Liver (tissue), 9 donors: ENCODE results near the gene PEMT. TPM values are rescaled to one million over a fixed set of nuclear protein-coding genes. Genes with fewer than 3 reads are reported as not detected.

ENCODE experiments used
- DNase-seq: peaks from one replicate; pipeline ENCODE4 v3.0.0-alpha.2; 2017; ENCODE audit warnings: low spot score
- H3K27ac ChIP-seq, 2 donors: one replicate each; pipeline ENCODE4 v1.7.0; 2013; ENCODE audit warnings: inconsistent platforms in 2 of 2, low read length in 2 of 2, control low read depth in 1 of 2, low read depth in 1 of 2, mild to moderate bottlenecking in 1 of 2
- H3K27me3 ChIP-seq, 4 donors: one replicate each; pipeline versions ENCODE4 v1.6.1 to v1.7.0; 2013; ENCODE audit warnings: low read length in 3 of 4, inconsistent platforms in 1 of 4, mild to moderate bottlenecking in 1 of 4, moderate library complexity in 1 of 4; ENCODE audit not compliant: control insufficient read depth in 4 of 4, insufficient read depth in 4 of 4
- H3K36me3 ChIP-seq, 4 donors: one replicate each; pipeline versions ENCODE4 v1.6.1 to v1.7.0; 2013; ENCODE audit warnings: low read length in 3 of 4, mild to moderate bottlenecking in 3 of 4, low read depth in 1 of 4, moderate library complexity in 1 of 4; ENCODE audit not compliant: control insufficient read depth in 4 of 4, insufficient read depth in 3 of 4
- H3K4me1 ChIP-seq, 4 donors: one replicate each; pipeline versions ENCODE4 v1.6.1 to v1.7.0; 2013; ENCODE audit warnings: low read length in 3 of 4, mild to moderate bottlenecking in 3 of 4, moderate library complexity in 1 of 4; ENCODE audit not compliant: control insufficient read depth in 4 of 4, insufficient read depth in 4 of 4
- H3K4me3 ChIP-seq, 3 donors: one replicate each; pipeline versions ENCODE4 v1.6.1 to v1.7.0; 2013; ENCODE audit warnings: low read length in 3 of 3, control low read depth in 1 of 3, low read depth in 1 of 3, mild to moderate bottlenecking in 1 of 3
- H3K9ac ChIP-seq, 2 donors: one replicate each; pipeline ENCODE4 v1.7.0; 2013; ENCODE audit warnings: low read length in 2 of 2, mild to moderate bottlenecking in 2 of 2, moderate library complexity in 2 of 2, control low read depth in 1 of 2, low read depth in 1 of 2
- H3K9me3 ChIP-seq, 4 donors: one replicate each; pipeline versions ENCODE4 v1.6.1 to v1.7.0; 2013; ENCODE audit warnings: low read length in 3 of 4; ENCODE audit not compliant: control insufficient read depth in 4 of 4
- EGR1 ChIP-seq, 2 donors: IDR thresholded peaks; 2 replicates each; pipeline ENCODE4 v1.6.1; 2016 to 2018; ENCODE audit warnings: antibody characterized with exemption in 2 of 2, low read depth in 2 of 2
- FOXA1 ChIP-seq: IDR thresholded peaks from 2 replicates; pipeline ENCODE4 v1.6.1; 2016; ENCODE audit warnings: antibody characterized with exemption
- FOXA2 ChIP-seq: IDR thresholded peaks from 2 replicates; pipeline ENCODE4 v1.6.1; 2016; ENCODE audit warnings: antibody characterized with exemption
- GABPA ChIP-seq, 2 donors: IDR thresholded peaks in 1 of 2; conservative IDR thresholded peaks in 1 of 2; 2 replicates each; pipeline ENCODE4 v1.6.1; 2016; ENCODE audit warnings: antibody characterized with exemption in 2 of 2, mild to moderate bottlenecking in 1 of 2, moderate library complexity in 1 of 2
- HNF4A ChIP-seq, 2 donors: conservative IDR thresholded peaks; 2 replicates each; pipeline ENCODE4 v1.6.1; 2016; ENCODE audit warnings: antibody characterized with exemption in 2 of 2, mild to moderate bottlenecking in 2 of 2
- HNF4G ChIP-seq: IDR thresholded peaks from 2 replicates; pipeline ENCODE4 v1.6.1; 2016; ENCODE audit warnings: antibody characterized with exemption
- JUND ChIP-seq, 2 donors: IDR thresholded peaks; 2 replicates each; pipeline ENCODE4 v1.6.1; 2016; ENCODE audit warnings: antibody characterized with exemption in 2 of 2
- NR2F2 ChIP-seq: IDR thresholded peaks from 2 replicates; pipeline ENCODE4 v1.6.1; 2016; ENCODE audit warnings: antibody characterized with exemption
- RAD21 ChIP-seq, 2 donors: IDR thresholded peaks; 2 replicates each; pipeline ENCODE4 v1.6.1; 2016; ENCODE audit warnings: antibody characterized with exemption in 2 of 2, mild to moderate bottlenecking in 2 of 2
- RXRA ChIP-seq, 2 donors: IDR thresholded peaks; 2 replicates each; pipeline ENCODE4 v1.6.1; 2017 to 2018; ENCODE audit warnings: antibody characterized with exemption in 2 of 2, mild to moderate bottlenecking in 1 of 2
- SP1 ChIP-seq: IDR thresholded peaks from 2 replicates; pipeline ENCODE4 v1.6.1; 2018; ENCODE audit warnings: antibody characterized with exemption, mild to moderate bottlenecking
- TAF1 ChIP-seq: conservative IDR thresholded peaks from 2 replicates; pipeline ENCODE4 v1.6.1; 2016; ENCODE audit warnings: antibody characterized with exemption, mild to moderate bottlenecking
- YY1 ChIP-seq: IDR thresholded peaks from 2 replicates; pipeline ENCODE4 v1.6.1; 2016; ENCODE audit warnings: antibody characterized with exemption, mild to moderate bottlenecking
- WGBS: extraction: QIAGEN DNeasy Blood & Tissue Kit; methylation state at CpG from one replicate; pipeline ENCODE4 v1.1.7; 2013; 5-methylcytosine and 5-hydroxymethylcytosine counted together
- polyA plus RNA-seq, 2 donors: library from polyadenylated mRNA; stranded (reverse) in 1 of 2; unstranded in 1 of 2; fragments of 200-250 nt in 1 of 2; fragments of >200 nt in 1 of 2; fragmentation: Nextera tagmentation in 1 of 2; extraction: Ambion mirVana in 1 of 2; gene quantifications; one replicate each; pipeline versions ENCODE4 v1.2.1 to v1.2.3, GENCODE V29; 2013 to 2015
- total RNA-seq, 2 donors: library from RNA; depleted of rRNA; stranded (reverse); fragments of >200 nt; gene quantifications; one replicate each; pipeline ENCODE4 v1.2.3, GENCODE V29; 2014
- TF ChIP-seq, protein P1 (sequence below): fragments of 150-350 bp; IDR thresholded peaks from 2 replicates; pipeline ENCODE4 v1.5.1; 2017; ENCODE audit warnings: improper control_type of control experiment, low read depth, low read length; ENCODE audit not compliant: missing input control
- TF ChIP-seq, protein P2 (sequence below): IDR thresholded peaks from 2 replicates; pipeline ENCODE4 v1.6.1; 2016; ENCODE audit warnings: antibody characterized with exemption
- TF ChIP-seq, protein P3 (sequence below): IDR thresholded peaks from 2 replicates; pipeline ENCODE4 v1.6.1; 2016; ENCODE audit warnings: antibody characterized with exemption
- TF ChIP-seq, protein P4 (sequence below): IDR thresholded peaks from 2 replicates; pipeline ENCODE4 v1.6.1; 2016; ENCODE audit warnings: antibody characterized with exemption
- TF ChIP-seq, protein P5 (sequence below): IDR thresholded peaks from 2 replicates; pipeline ENCODE4 v1.6.1; 2016; ENCODE audit warnings: antibody characterized with exemption, mild to moderate bottlenecking
- donor health status: healthy.
- donor health status: healthy.
- donor health status: healthy.
- donor health status: healthy.
- donor health status: healthy.

The PEMT gene
- total and polyA plus RNA-seq, 4 donors: 64.6 to 211 (median 184) TPM

DNA sequence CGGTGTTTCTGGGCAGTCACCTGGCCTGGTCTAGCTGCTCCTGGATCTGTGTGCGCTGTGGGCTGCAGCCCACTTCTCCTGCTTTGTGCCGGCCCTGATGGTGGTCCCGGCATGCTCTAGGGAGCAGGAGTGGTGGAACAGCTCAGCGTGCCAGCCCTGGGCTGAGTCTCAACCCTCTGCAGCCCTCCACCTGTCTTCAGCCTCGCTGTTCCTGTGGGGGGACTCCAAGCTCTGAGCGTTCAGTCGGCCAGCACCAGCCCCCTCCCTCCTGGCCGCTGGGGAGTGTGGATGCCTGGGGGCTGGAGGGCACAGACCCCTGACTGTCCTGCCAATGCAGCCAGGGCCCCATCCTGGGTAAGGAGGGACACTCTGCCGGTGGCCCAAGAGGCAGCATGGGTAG, 71.6 kb downstream of the PEMT start (continued):
- TF ChIP-seq, protein P1, sequence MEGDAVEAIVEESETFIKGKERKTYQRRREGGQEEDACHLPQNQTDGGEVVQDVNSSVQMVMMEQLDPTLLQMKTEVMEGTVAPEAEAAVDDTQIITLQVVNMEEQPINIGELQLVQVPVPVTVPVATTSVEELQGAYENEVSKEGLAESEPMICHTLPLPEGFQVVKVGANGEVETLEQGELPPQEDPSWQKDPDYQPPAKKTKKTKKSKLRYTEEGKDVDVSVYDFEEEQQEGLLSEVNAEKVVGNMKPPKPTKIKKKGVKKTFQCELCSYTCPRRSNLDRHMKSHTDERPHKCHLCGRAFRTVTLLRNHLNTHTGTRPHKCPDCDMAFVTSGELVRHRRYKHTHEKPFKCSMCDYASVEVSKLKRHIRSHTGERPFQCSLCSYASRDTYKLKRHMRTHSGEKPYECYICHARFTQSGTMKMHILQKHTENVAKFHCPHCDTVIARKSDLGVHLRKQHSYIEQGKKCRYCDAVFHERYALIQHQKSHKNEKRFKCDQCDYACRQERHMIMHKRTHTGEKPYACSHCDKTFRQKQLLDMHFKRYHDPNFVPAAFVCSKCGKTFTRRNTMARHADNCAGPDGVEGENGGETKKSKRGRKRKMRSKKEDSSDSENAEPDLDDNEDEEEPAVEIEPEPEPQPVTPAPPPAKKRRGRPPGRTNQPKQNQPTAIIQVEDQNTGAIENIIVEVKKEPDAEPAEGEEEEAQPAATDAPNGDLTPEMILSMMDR: no peak

DNA sequence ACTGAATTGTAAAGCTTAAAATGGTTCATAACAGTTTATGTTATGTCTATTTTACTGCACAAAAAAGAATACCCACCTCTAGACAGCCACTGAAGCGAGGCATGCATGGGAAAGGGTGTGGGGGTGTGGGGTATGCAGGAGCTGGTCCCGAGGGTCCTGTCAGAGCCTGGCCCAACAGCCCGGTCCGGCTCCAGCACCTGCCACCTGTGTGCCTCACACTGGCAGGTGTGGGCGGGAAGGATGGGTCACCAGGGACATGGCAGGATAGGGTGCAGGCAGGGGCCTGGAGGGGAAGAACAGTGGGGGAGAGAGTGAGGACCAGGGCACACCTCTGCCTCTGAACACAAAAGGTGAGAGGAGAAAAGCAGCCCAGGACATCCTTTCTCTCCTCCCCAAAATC, 72.6 kb downstream of the PEMT start:
- DNase-seq: no peak
- Histone ChIP-seq H3K27ac (no peak overlapping the region), H3K27me3 (no peaks in the 10 kb centered on the region), H3K36me3 (peaks cover 0 to 32% (median 8%) of the 10 kb centered on the region in 4 donors), H3K9me3 (no peaks in the 10 kb centered on the region), H3K9ac (no peak overlapping the region), H3K4me3 (no peak overlapping the region), H3K4me1 (peaks cover 3 to 12% (median 8%) of the 10 kb centered on the region in 4 donors)
- WGBS: 90% methylated on average over 5 of the region's 5 CpGs
- TF ChIP-seq FOXA1 (no peak), HNF4G (no peak), RXRA (IDR thresholded peaks at IDR 0.05) (no peak), TAF1 (no peak), EGR1 (IDR thresholded peaks at IDR 0.05; ENCODE audit: low read depth in 2 of 2) (no peak)

DNA sequence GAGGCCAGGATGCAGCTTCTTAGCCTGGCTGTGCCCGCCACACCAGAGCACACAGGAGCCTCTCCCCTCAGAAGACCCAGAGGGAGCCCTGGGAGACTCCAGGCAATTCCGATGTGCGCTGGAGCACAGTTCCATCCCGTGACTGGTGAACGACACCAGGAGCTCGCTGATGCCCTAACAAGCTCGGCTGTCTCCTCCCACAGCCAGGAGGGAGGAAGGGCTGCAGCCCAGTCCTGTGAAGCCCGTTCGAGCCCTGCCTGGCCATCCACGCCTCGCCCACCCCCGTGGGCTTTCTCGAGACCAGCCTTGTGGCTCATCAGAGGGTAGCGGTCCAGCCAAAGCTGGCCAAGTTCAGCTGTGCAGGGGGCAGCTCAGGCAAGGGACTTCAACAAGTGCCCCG, 73.5 kb downstream of the PEMT start:
- Histone ChIP-seq H3K27ac (no peak overlapping the region), H3K36me3 (peaks cover 0 to 32% (median 8%) of the 10 kb centered on the region in 4 donors), H3K4me1 (peaks cover 0 to 3% (median 1%) of the 10 kb centered on the region in 4 donors), H3K27me3 (no peaks in the 10 kb centered on the region), H3K4me3 (no peak overlapping the region), H3K9me3 (no peaks in the 10 kb centered on the region), H3K9ac (no peak overlapping the region)
- WGBS: 88% methylated on average over 15 of the region's 15 CpGs
- no peak for TF ChIP-seq JUND (IDR thresholded peaks at IDR 0.05)
- no peak for TF ChIP-seq NR2F2
- no peak for TF ChIP-seq FOXA2
- TF ChIP-seq FOXA1: no peak
- TF ChIP-seq, protein P1: no peak
- no peak for TF ChIP-seq HNF4A (conservative IDR thresholded peaks at IDR 0.05)
- no peak for TF ChIP-seq GABPA (IDR thresholded peaks at IDR 0.05 in 1 of 2, conservative IDR thresholded peaks at IDR 0.05 in 1 of 2)
- TF ChIP-seq YY1: no peak
- no peak for TF ChIP-seq RAD21 (IDR thresholded peaks at IDR 0.05)
- TF ChIP-seq, protein P2, sequence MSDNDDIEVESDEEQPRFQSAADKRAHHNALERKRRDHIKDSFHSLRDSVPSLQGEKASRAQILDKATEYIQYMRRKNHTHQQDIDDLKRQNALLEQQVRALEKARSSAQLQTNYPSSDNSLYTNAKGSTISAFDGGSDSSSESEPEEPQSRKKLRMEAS: no peak
- TF ChIP-seq SP1: no peak
- TF ChIP-seq, protein P3, sequence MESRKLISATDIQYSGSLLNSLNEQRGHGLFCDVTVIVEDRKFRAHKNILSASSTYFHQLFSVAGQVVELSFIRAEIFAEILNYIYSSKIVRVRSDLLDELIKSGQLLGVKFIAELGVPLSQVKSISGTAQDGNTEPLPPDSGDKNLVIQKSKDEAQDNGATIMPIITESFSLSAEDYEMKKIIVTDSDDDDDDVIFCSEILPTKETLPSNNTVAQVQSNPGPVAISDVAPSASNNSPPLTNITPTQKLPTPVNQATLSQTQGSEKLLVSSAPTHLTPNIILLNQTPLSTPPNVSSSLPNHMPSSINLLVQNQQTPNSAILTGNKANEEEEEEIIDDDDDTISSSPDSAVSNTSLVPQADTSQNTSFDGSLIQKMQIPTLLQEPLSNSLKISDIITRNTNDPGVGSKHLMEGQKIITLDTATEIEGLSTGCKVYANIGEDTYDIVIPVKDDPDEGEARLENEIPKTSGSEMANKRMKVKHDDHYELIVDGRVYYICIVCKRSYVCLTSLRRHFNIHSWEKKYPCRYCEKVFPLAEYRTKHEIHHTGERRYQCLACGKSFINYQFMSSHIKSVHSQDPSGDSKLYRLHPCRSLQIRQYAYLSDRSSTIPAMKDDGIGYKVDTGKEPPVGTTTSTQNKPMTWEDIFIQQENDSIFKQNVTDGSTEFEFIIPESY: no peak
- TF ChIP-seq TAF1: no peak
- TF ChIP-seq, protein P4, sequence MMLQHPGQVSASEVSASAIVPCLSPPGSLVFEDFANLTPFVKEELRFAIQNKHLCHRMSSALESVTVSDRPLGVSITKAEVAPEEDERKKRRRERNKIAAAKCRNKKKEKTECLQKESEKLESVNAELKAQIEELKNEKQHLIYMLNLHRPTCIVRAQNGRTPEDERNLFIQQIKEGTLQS: no peak
- TF ChIP-seq, protein P5, sequence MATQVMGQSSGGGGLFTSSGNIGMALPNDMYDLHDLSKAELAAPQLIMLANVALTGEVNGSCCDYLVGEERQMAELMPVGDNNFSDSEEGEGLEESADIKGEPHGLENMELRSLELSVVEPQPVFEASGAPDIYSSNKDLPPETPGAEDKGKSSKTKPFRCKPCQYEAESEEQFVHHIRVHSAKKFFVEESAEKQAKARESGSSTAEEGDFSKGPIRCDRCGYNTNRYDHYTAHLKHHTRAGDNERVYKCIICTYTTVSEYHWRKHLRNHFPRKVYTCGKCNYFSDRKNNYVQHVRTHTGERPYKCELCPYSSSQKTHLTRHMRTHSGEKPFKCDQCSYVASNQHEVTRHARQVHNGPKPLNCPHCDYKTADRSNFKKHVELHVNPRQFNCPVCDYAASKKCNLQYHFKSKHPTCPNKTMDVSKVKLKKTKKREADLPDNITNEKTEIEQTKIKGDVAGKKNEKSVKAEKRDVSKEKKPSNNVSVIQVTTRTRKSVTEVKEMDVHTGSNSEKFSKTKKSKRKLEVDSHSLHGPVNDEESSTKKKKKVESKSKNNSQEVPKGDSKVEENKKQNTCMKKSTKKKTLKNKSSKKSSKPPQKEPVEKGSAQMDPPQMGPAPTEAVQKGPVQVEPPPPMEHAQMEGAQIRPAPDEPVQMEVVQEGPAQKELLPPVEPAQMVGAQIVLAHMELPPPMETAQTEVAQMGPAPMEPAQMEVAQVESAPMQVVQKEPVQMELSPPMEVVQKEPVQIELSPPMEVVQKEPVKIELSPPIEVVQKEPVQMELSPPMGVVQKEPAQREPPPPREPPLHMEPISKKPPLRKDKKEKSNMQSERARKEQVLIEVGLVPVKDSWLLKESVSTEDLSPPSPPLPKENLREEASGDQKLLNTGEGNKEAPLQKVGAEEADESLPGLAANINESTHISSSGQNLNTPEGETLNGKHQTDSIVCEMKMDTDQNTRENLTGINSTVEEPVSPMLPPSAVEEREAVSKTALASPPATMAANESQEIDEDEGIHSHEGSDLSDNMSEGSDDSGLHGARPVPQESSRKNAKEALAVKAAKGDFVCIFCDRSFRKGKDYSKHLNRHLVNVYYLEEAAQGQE: no peak
- TF ChIP-seq RXRA (IDR thresholded peaks at IDR 0.05): no peak
- TF ChIP-seq HNF4G: no peak
- TF ChIP-seq EGR1 (IDR thresholded peaks at IDR 0.05; ENCODE audit: low read depth in 2 of 2): no peak
- DNase-seq: no peak
